ENCODE data around the gene EML6.

DNA sequence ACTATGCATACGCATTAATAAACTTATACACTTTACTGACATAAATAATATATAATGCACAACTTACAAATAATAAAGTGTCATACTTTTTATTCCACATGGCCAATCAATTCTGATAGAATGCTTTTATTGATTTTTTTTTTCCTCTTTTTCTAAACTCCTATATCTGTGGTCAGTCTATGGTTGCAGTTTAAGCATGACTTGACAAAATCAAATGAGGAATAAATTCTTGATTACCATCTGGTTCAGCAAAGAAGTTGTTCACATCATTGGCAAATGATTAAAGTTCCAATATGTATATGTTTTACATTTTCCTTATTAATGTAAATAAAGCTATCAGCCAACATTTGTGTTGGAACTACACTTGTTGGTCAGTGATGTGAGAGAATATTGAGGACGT is 83.5 kb downstream of the EML6 start:
- no peak for TF ChIP-seq GATA3 (IDR thresholded peaks at IDR 0.05; ENCODE audit: low read depth, low read length)
- no peak for TF ChIP-seq GATA2 (IDR thresholded peaks at IDR 0.05; ENCODE audit: low read depth, low read length)

All from SH-SY5Y (cell line).